Stomach (tissue), 4 donors: ENCODE results near the gene KLF13.

ENCODE experiments used
- CTCF ChIP-seq, 7 experiments: fragments of 450-650 bp in 4 of 7; fragments of 200-600 bp in 3 of 7; sonication (generic) in 3 of 7; IDR thresholded peaks; one replicate each; pipeline ENCODE4 v1.5.1; 2016 to 2019; ENCODE audit warnings: antibody characterized with exemption in 7 of 7, control low read depth in 2 of 7, mild to moderate bottlenecking in 1 of 7
- EP300 ChIP-seq: sonication (generic); formaldehyde crosslinking; IDR thresholded peaks from one replicate; pipeline ENCODE4 v1.6.1; 2017; ENCODE audit warnings: antibody characterized with exemption
- POLR2A ChIP-seq, 4 donors: fragments of 450-650 bp; IDR thresholded peaks; one replicate each; pipeline ENCODE4 v1.6.1; 2016; ENCODE audit warnings: antibody characterized with exemption in 4 of 4, control low read depth in 2 of 4, mild to moderate bottlenecking in 1 of 4, moderate library complexity in 1 of 4
- POLR2AphosphoS5 ChIP-seq, 3 donors: sonication (generic); formaldehyde crosslinking; IDR thresholded peaks; one replicate each; pipeline ENCODE4 v1.6.1; 2016; ENCODE audit warnings: antibody characterized with exemption in 3 of 3

- TF ChIP-seq CTCF (IDR thresholded peaks at IDR 0.05) = peak in 1 of 7 experiments; percentile 19
- TF ChIP-seq POLR2A (IDR thresholded peaks at IDR 0.05) = no peak
- no peak for TF ChIP-seq EP300
- peak in 2 of 3 donors; percentile 43 to 57 for TF ChIP-seq POLR2AphosphoS5 (IDR thresholded peaks at IDR 0.05)
Observed at GRCh38 chr15:31327669-31328427, 1.2 kb downstream of the KLF13 start.
